Cardiac muscle cell (in vitro differentiated cells and primary cell): Measurements from ENCODE around the gene SLC43A1. TPM values are rescaled to one million over a fixed set of nuclear protein-coding genes. Genes with fewer than 3 reads are reported as not detected.

Source experiments
- DNase-seq, 2 donors: peaks; one replicate each; pipeline versions ENCODE4 v3.0.0 to v3.0.0-alpha.2; 2010 to 2017; ENCODE audit warnings: low read depth in 1 of 2, low spot score in 1 of 2
- H3K27ac ChIP-seq: fragments of 200-600 bp; sonication (generic); 2 replicates; pipeline ENCODE4 v1.5.1; 2016
- H3K27me3 ChIP-seq: fragments of 200-600 bp; sonication (generic); 2 replicates; pipeline ENCODE4 v1.6.0; 2016; ENCODE audit warnings: control low read depth
- H3K36me3 ChIP-seq: fragments of 200-600 bp; sonication (generic); 2 replicates; pipeline ENCODE4 v1.5.1; 2016; ENCODE audit warnings: control low read depth
- H3K4me1 ChIP-seq: fragments of 200-600 bp; sonication (generic); 2 replicates; pipeline ENCODE4 v1.8.1; 2017; ENCODE audit warnings: low read depth, mild to moderate bottlenecking, mixed run types
- H3K4me3 ChIP-seq: fragments of 200-600 bp; sonication (generic); 2 replicates; pipeline ENCODE4 v1.5.1; 2016; ENCODE audit warnings: mild to moderate bottlenecking
- H3K9me3 ChIP-seq: fragments of 200-600 bp; sonication (generic); 2 replicates; pipeline ENCODE4 v1.5.1; 2017; ENCODE audit warnings: low read depth, mild to moderate bottlenecking, control low read depth
- CTCF ChIP-seq: IDR thresholded peaks from 2 replicates; pipeline ENCODE4 v1.5.1; 2012; ENCODE audit warnings: low read depth, mild to moderate bottlenecking, low read length
- polyA plus RNA-seq: library from polyadenylated mRNA; unstranded; fragments of >200 nt; fragmentation: Nextera tagmentation; extraction: Ambion mirVana; gene quantifications from 2 replicates; pipeline ENCODE4 v1.2.1, GENCODE V29; 2016
- total RNA-seq: library from RNA; depleted of rRNA; stranded (reverse); fragments of >200 nt; gene quantifications from 2 replicates; pipeline ENCODE4 v1.2.3, GENCODE V29; 2016

The SLC43A1 gene
- total and polyA plus RNA-seq, 2 experiments from 2014 or later, result 11.2 to 24.6 TPM

GRCh38 chr11:57496109-57496820, 19.2 kb downstream of the SLC43A1 start:
- TF ChIP-seq CTCF, result no peak
- Histone ChIP-seq H3K27ac (no peak overlapping the region), H3K9me3 (no peaks in the 10 kb centered on the region), H3K4me1 (peaks cover 12% of the 10 kb centered on the region), H3K4me3 (no peak overlapping the region), H3K27me3 (no peaks in the 10 kb centered on the region), H3K36me3 (no peaks in the 10 kb centered on the region)
- DNase-seq, result no peak

GRCh38 chr11:57493507-57494503, 21.7 kb downstream of the SLC43A1 start:
- H3K27ac ChIP-seq, result no peak overlapping the region
- TF ChIP-seq CTCF, result peak; percentile 95

GRCh38 chr11:57491371-57492061, 24.0 kb downstream of the SLC43A1 start:
- peak; percentile 42 to 46 for DNase-seq
- no peaks in the 10 kb centered on the region for H3K36me3 ChIP-seq
- peak; percentile 75 for TF ChIP-seq CTCF
- no peaks in the 10 kb centered on the region for H3K27me3 ChIP-seq
- H3K27ac ChIP-seq, result no peak overlapping the region
- H3K4me3 ChIP-seq, result no peak overlapping the region
- no peaks in the 10 kb centered on the region for H3K4me1 ChIP-seq
- H3K9me3 ChIP-seq, result no peaks in the 10 kb centered on the region

More at GRCh38 chr11:57493507-57494503, 21.7 kb downstream of the SLC43A1 start:
- Histone ChIP-seq H3K27me3 (no peaks in the 10 kb centered on the region), H3K9me3 (no peaks in the 10 kb centered on the region), H3K36me3 (no peaks in the 10 kb centered on the region), H3K4me3 (no peak overlapping the region), H3K4me1 (no peaks in the 10 kb centered on the region)
- peak; percentile 43 to 65 for DNase-seq

GRCh38 chr11:57490456-57491248, 24.9 kb downstream of the SLC43A1 start:
- no peaks in the 10 kb centered on the region for H3K9me3 ChIP-seq
- no peak overlapping the region for H3K27ac ChIP-seq
- no peak for TF ChIP-seq CTCF
- H3K4me3 ChIP-seq, result no peak overlapping the region
- H3K27me3 ChIP-seq, result no peaks in the 10 kb centered on the region
- no peaks in the 10 kb centered on the region for H3K4me1 ChIP-seq
- DNase-seq, result peak in 1 of 2 donors; percentile 24
- no peaks in the 10 kb centered on the region for H3K36me3 ChIP-seq
